ENCODE measurements around the gene ZNF566. TPM values are rescaled to one million over a fixed set of nuclear protein-coding genes. Genes with fewer than 3 reads are reported as not detected.
"Not testable (repeated sequence)": the region's sequence is repeated elsewhere in the genome, so short reads cannot be mapped to it uniquely, and the experiment has no call there.

ZNF566 gene
- total and polyA plus RNA-seq, 8 donors, result 1.8 to 58.2 (median 5.1) TPM

DNA sequence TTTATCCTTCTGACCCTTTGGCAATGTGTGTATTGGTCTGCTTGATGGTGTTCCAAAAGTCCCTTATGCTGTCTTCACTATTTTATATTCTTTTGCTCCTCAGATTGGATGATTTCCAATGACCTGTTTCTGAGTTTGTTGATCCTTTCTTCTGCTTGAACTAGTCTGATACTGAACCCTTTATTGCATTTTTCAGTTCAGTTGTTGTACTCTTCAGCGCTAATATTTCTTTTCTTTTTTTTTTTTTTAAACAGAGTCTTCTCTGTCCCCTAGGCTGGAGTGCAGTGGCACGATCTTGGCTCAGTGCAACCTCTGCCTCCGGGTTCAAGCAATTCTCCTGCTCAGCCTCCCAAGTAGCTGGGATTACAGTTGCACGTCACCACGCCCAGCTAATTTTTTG lies 12.6 kb upstream of the ZNF566 start:
- intact Hi-C loops (cut with DNase I; ENCODE audit: low total_unique reads), result no loop called here
- TF ChIP-seq EP300 (IDR thresholded peaks at IDR 0.05), result no peak
- TF ChIP-seq POLR2A (IDR thresholded peaks at IDR 0.05), result no peak
- TF ChIP-seq POLR2AphosphoS5 (IDR thresholded peaks at IDR 0.05), result no peak
- TF ChIP-seq, protein P1, sequence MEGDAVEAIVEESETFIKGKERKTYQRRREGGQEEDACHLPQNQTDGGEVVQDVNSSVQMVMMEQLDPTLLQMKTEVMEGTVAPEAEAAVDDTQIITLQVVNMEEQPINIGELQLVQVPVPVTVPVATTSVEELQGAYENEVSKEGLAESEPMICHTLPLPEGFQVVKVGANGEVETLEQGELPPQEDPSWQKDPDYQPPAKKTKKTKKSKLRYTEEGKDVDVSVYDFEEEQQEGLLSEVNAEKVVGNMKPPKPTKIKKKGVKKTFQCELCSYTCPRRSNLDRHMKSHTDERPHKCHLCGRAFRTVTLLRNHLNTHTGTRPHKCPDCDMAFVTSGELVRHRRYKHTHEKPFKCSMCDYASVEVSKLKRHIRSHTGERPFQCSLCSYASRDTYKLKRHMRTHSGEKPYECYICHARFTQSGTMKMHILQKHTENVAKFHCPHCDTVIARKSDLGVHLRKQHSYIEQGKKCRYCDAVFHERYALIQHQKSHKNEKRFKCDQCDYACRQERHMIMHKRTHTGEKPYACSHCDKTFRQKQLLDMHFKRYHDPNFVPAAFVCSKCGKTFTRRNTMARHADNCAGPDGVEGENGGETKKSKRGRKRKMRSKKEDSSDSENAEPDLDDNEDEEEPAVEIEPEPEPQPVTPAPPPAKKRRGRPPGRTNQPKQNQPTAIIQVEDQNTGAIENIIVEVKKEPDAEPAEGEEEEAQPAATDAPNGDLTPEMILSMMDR (IDR thresholded peaks at IDR 0.05), result no peak
- no peak overlapping the region for H3K27ac ChIP-seq
- DNase-seq, result no peak
- H3K9me3 ChIP-seq, result peaks cover 34 to 100% (median 90%) of the 10 kb centered on the region in 4 donors
- 88 to 95% (median 90%) methylated on average over 5 of the region's 5 CpGs for WGBS, 5 donors
- H3K4me1 ChIP-seq, result no peaks in the 10 kb centered on the region
- no peaks in the 10 kb centered on the region for H3K27me3 ChIP-seq
- H3K36me3 ChIP-seq, result no peaks in the 10 kb centered on the region
- no peak overlapping the region for H3K4me3 ChIP-seq

DNA sequence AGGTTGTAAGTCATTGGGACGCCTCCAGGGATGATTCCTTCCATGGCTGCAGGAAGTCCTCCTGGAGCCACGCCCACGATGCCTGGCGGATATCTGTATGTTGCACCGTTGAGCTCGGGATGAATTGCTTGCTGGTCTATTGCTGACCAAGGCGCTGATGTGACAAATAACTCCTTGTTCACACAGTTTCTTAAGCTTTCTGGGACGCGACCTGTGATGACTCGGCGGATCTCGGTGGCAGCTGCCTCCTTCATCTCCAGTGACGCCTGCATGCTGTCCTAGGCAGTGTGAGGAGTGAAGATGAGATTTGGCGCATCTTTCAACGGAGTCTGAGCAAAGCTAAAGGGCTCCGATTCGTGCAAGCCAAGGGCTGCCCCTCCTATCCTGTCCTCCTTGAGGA lies 7.6 kb upstream of the ZNF566 start:
- 88 to 91% (median 90%) methylated on average over 17 of the region's 17 CpGs for WGBS, 5 donors
- Histone ChIP-seq H3K27me3 (no peaks in the 10 kb centered on the region), H3K4me1 (no peaks in the 10 kb centered on the region), H3K9me3 (peaks cover 16 to 85% (median 59%) of the 10 kb centered on the region in 4 donors), H3K4me3 (no peak overlapping the region), H3K27ac (no peak overlapping the region), H3K36me3 (no peaks in the 10 kb centered on the region)
- no peak for TF ChIP-seq POLR2AphosphoS5 (IDR thresholded peaks at IDR 0.05)
- TF ChIP-seq, protein P1 (IDR thresholded peaks at IDR 0.05), result no peak
- no peak for DNase-seq
- intact Hi-C loops (cut with DNase I; ENCODE audit: low total_unique reads), result no loop called here

DNA sequence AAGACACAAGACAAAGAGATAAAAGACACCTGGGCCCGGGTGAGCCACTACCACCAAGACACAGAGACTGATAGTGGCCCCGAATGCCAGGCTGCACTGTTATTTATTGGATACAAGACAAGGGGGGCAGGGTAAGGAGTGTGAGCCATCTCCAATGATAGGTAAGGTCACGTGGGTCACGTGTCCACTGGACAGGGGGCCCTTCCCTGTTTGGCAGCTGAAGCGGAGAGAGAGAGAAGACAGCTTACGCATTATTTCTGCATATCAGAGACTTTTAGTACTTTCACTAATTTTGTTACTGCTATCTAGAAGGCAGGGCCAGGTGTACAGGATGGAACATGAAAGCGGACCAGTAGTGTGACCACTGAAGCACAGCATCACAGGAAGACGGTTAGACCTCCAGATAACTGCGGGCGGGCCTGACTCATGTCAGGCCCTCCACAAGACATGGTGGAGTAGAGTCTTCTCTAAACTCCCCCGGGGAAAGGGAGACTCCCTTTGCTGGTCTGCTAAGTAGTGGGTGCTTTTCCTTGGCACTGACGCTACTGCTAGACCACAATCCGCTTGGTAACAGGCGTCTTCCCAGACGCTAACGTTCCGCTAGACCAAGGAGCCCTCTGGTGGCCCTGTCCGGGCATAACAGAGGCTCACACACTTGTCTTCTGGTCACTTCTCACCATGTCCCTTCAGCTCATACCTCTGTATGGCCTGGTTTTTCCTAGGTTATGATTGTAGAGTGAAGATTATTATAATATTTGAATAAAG lies 3.5 kb upstream of the ZNF566 start:
- peak; percentile 32 to 62 for DNase-seq
- Histone ChIP-seq H3K9me3 (peaks cover 0 to 48% (median 24%) of the 10 kb centered on the region in 4 donors), H3K4me1 (peaks cover 0 to 17% (median 11%) of the 10 kb centered on the region in 4 donors)
- H3K4me3 ChIP-seq; H3K27me3 ChIP-seq; H3K27ac ChIP-seq; intact Hi-C loops (cut with DNase I; ENCODE audit: low total_unique reads); H3K36me3 ChIP-seq: not testable (repeated sequence)
- 62 to 68% (median 66%) methylated on average over 18 of the region's 18 CpGs for WGBS, 5 donors
- TF ChIP-seq, protein P1 (IDR thresholded peaks at IDR 0.05), result peak in 4 of 7 experiments; percentile 22 to 42 (median 38)

DNA sequence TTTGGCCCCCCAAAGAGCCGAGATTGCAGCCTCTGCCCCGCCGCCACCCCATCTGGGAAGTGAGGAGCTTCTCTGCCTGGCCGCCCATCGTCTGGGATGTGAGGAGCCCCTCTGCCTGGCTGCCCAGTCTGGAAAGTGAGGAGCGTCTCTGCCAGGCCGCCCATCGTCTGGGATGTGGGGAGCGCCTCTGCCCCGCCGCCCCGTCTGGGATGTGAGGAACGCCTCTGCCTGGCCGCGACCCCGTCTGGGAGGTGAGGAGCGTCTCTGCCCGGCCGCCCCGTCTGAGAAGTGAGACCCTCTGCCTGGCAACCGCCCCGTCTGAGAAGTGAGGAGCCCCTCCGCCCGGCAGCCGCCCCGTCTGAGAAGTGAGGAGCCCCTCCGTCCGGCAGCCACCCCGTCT lies 1.5 kb upstream of the ZNF566 start:
- Histone ChIP-seq H3K4me1 (peaks cover 0 to 22% (median 15%) of the 10 kb centered on the region in 4 donors), H3K4me3 (peak overlapping the region in 1 of 4 donors; percentile 16), H3K9me3 (peaks cover 0 to 28% (median 6%) of the 10 kb centered on the region in 4 donors), H3K27ac (peak overlapping the region in 1 of 5 donors; percentile 97)
- H3K27me3 ChIP-seq; intact Hi-C loops (cut with DNase I; ENCODE audit: low total_unique reads); H3K36me3 ChIP-seq; DNase-seq: not testable (repeated sequence)
- WGBS, 5 donors, result 92 to 97% (median 93%) methylated on average over 3 to 29 of the region's 29 CpGs

DNA sequence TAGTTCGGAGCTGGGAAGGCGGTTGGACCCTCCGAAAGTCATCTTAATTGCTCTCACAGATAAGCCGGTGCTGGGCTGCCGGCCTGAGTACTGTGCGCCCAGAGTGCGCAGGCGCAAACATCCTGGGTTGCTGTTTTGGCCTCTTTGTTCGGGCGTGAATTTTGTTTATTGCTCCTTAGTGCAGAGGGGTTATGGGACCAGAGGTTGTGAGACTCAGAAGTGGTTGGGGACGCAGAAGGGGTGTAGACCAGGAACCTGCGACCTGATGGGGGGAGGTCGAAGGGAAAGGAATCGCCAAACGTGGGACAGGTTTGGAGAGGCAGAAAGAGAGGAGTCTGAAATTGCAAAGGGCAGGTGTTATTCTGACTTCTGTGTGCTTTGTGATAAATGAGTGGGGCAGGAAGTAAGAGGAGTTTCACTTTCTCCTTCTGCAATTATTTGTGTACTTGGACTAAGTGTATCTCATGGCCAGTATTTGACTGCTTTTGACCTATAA lies 607 bp upstream of the ZNF566 start:
- Histone ChIP-seq H3K9me3 (peaks cover 0 to 26% (median 5%) of the 10 kb centered on the region in 4 donors), H3K36me3 (peaks cover 0 to 11% (median 5%) of the 10 kb centered on the region in 4 donors), H3K4me1 (peaks cover 0 to 22% (median 15%) of the 10 kb centered on the region in 4 donors), H3K27ac (peak overlapping the region; percentile 86 to 97 (median 94)), H3K4me3 (peak overlapping the region; percentile 62 to 87 (median 74)), H3K27me3 (no peaks in the 10 kb centered on the region)
- intact Hi-C loops (cut with DNase I; ENCODE audit: low total_unique reads), result no loop called here
- TF ChIP-seq EP300 (IDR thresholded peaks at IDR 0.05), result no peak
- TF ChIP-seq POLR2A (IDR thresholded peaks at IDR 0.05), result no peak
- TF ChIP-seq POLR2AphosphoS5 (IDR thresholded peaks at IDR 0.05), result no peak
- TF ChIP-seq, protein P1 (IDR thresholded peaks at IDR 0.05), result no peak
- 1 to 3% (median 2%) methylated on average over 15 of the region's 15 CpGs for WGBS, 5 donors
- peak; percentile 76 to 96 for DNase-seq
